GM19328 (cell line): ENCODE results near the gene TTYH2.

Experiments used
- ATAC-seq: cut with Tn5 transposase; IDR thresholded peaks from one replicate; pipeline ENCODE4 v1.9.1; 2021; ENCODE audit warnings: mild to moderate bottlenecking, moderate library complexity; ENCODE audit not compliant: unreplicated experiment

Gene TTYH2

GRCh38 chr17:74282587-74283370, 69.4 kb downstream of the TTYH2 start:
- ATAC-seq = no peak

- ATAC-seq = no peak
Measured at GRCh38 chr17:74283371-74283673, 70.0 kb downstream of the TTYH2 start.

- ATAC-seq = no peak
Measured at GRCh38 chr17:74287031-74287602, 73.7 kb downstream of the TTYH2 start.

GRCh38 chr17:74288785-74289184, 75.4 kb downstream of the TTYH2 start:
- no peak for ATAC-seq

- ATAC-seq = no peak
Measured at GRCh38 chr17:74289688-74290087, 76.3 kb downstream of the TTYH2 start.

GRCh38 chr17:74290340-74290739, 77.0 kb downstream of the TTYH2 start:
- no peak for ATAC-seq

- ATAC-seq = no peak
Measured at GRCh38 chr17:74292495-74292894, 79.1 kb downstream of the TTYH2 start.

- no peak for ATAC-seq
Measured at GRCh38 chr17:74295625-74296547, 82.5 kb downstream of the TTYH2 start.

- ATAC-seq = no peak
Measured at GRCh38 chr17:74296548-74296936, 83.2 kb downstream of the TTYH2 start.

GRCh38 chr17:74297941-74298340, 84.6 kb downstream of the TTYH2 start:
- ATAC-seq = no peak

- no peak for ATAC-seq
Measured at GRCh38 chr17:74298778-74299177, 85.4 kb downstream of the TTYH2 start.

GRCh38 chr17:74299226-74300009, 86.0 kb downstream of the TTYH2 start:
- ATAC-seq = no peak

GRCh38 chr17:74303305-74303704, 89.9 kb downstream of the TTYH2 start:
- no peak for ATAC-seq

- no peak for ATAC-seq
Measured at GRCh38 chr17:74304184-74304583, 90.8 kb downstream of the TTYH2 start.

GRCh38 chr17:74305865-74306654, 92.7 kb downstream of the TTYH2 start:
- no peak for ATAC-seq

GRCh38 chr17:74307984-74308773, 94.8 kb downstream of the TTYH2 start:
- ATAC-seq = no peak

GRCh38 chr17:74309902-74310301, 96.5 kb downstream of the TTYH2 start:
- no peak for ATAC-seq
